HepG2 (cell line): ENCODE measurements around the gene KRTAP12-4. TPM values are rescaled to one million over a fixed set of nuclear protein-coding genes. Genes with fewer than 3 reads are reported as not detected.

Experiments used
- ATF7-NPFF ChIP-seq: sonication (generic); formaldehyde crosslinking; IDR thresholded peaks from 2 replicates; pipeline ENCODE4 v1.8.1; 2023; ENCODE audit warnings: mild to moderate bottlenecking, low read depth, missing genetic modification reagents, moderate library complexity
- CENPX ChIP-seq: sonication (generic); formaldehyde crosslinking; IDR thresholded peaks from 2 replicates; pipeline ENCODE4 v1.9.0; 2021; ENCODE audit warnings: mild to moderate bottlenecking, missing genetic modification reagents, moderate library complexity
- CSRNP1 ChIP-seq: sonication (generic); formaldehyde crosslinking; IDR thresholded peaks from 2 replicates; pipeline ENCODE4 v1.8.1; 2023; ENCODE audit warnings: mild to moderate bottlenecking, missing genetic modification reagents
- GATAD2A ChIP-seq: IDR thresholded peaks from 2 replicates; pipeline ENCODE4 v1.6.1; 2016
- HMGA1 ChIP-seq: sonication (generic); formaldehyde crosslinking; conservative IDR thresholded peaks from 2 replicates; pipeline ENCODE4 v1.4.0; 2020; ENCODE audit warnings: missing genetic modification reagents
- HNF4G ChIP-seq, 2 experiments: sonication (generic) in 1 of 2; formaldehyde crosslinking in 1 of 2; IDR thresholded peaks; 2 replicates each; pipeline versions ENCODE4 v1.4.0 to v1.6.1; 2011 to 2020; ENCODE audit warnings: borderline replicate concordance in 2 of 2, low read depth in 2 of 2, mild to moderate bottlenecking in 2 of 2, low read length in 1 of 2, missing genetic modification reagents in 1 of 2, moderate library complexity in 1 of 2
- MTA1 ChIP-seq: sonication (generic); formaldehyde crosslinking; IDR thresholded peaks from 2 replicates; pipeline ENCODE4 v1.4.0; 2020; ENCODE audit warnings: missing genetic modification reagents, mild to moderate bottlenecking, borderline replicate concordance
- NCOA1 ChIP-seq: sonication (generic); formaldehyde crosslinking; IDR thresholded peaks from 2 replicates; pipeline ENCODE4 v1.9.0; 2021; ENCODE audit warnings: missing genetic modification reagents
- PBX2 ChIP-seq: IDR thresholded peaks from 2 replicates; pipeline ENCODE4 v1.6.1; 2016; ENCODE audit warnings: control low read depth
- RXRB ChIP-seq: IDR thresholded peaks from 2 replicates; pipeline ENCODE4 v1.6.1; 2016; ENCODE audit warnings: borderline replicate concordance, missing genetic modification reagents, missing compliant biosample characterization
- TBX3 ChIP-seq: fragments of 450-650 bp; IDR thresholded peaks from 2 replicates; pipeline ENCODE4 v1.6.1; 2017; ENCODE audit warnings: antibody characterized with exemption, mild to moderate bottlenecking, inconsistent platforms, borderline replicate concordance
- TFDP1 ChIP-seq: IDR thresholded peaks from 2 replicates; pipeline ENCODE4 v1.6.1; 2016; ENCODE audit warnings: missing compliant biosample characterization, missing genetic modification reagents, borderline replicate concordance
- TOE1 ChIP-seq: sonication (generic); formaldehyde crosslinking; IDR thresholded peaks from 2 replicates; pipeline ENCODE4 v1.4.0; 2020; ENCODE audit warnings: mild to moderate bottlenecking, missing genetic modification reagents
- TRIM24 ChIP-seq: sonication (generic); formaldehyde crosslinking; IDR thresholded peaks from 2 replicates; pipeline ENCODE4 v1.8.0; 2022; ENCODE audit warnings: mild to moderate bottlenecking, missing genetic modification reagents
- XBP1 ChIP-seq: sonication (generic); formaldehyde crosslinking; IDR thresholded peaks from 2 replicates; pipeline ENCODE4 v1.5.0; 2020; ENCODE audit warnings: missing genetic modification reagents
- ZBTB33 ChIP-seq: sonication (generic); formaldehyde crosslinking; IDR thresholded peaks from 2 replicates; pipeline ENCODE4 v1.4.0; 2020; ENCODE audit warnings: missing genetic modification reagents
- ZBTB8A ChIP-seq: sonication (generic); formaldehyde crosslinking; IDR thresholded peaks from 2 replicates; pipeline ENCODE4 v1.4.0; 2020; ENCODE audit warnings: mild to moderate bottlenecking, low read depth, missing genetic modification reagents, borderline replicate concordance
- ZNF513 ChIP-seq: sonication (generic); formaldehyde crosslinking; conservative IDR thresholded peaks from 2 replicates; pipeline ENCODE4 v1.5.0; 2020; ENCODE audit warnings: missing genetic modification reagents
- ZNF558 ChIP-seq: sonication (generic); formaldehyde crosslinking; IDR thresholded peaks from 2 replicates; pipeline ENCODE4 v1.9.0; 2022; ENCODE audit warnings: mild to moderate bottlenecking, missing genetic modification reagents, borderline replicate concordance
- ZNF75D ChIP-seq: sonication (generic); formaldehyde crosslinking; IDR thresholded peaks from 2 replicates; pipeline ENCODE4 v1.8.1; 2023; ENCODE audit warnings: missing genetic modification reagents, mild to moderate bottlenecking, borderline replicate concordance
- polyA plus RNA-seq, 8 experiments: library from polyadenylated mRNA; depleted of rRNA in 3 of 8; stranded (reverse) in 7 of 8; unstranded in 1 of 8; fragments of >200 nt; fragmentation: Illumina TruSeq in 4 of 8; extraction: Trizol in 4 of 8; gene quantifications; 2 replicates each; pipeline versions ENCODE4 v1.2.1 to v1.2.3, GENCODE V29; 2011 to 2016; ENCODE audit warnings: low read depth in 4 of 8, missing spikeins in 1 of 8, mixed read lengths in 1 of 8; ENCODE audit not compliant: insufficient read depth in 1 of 8
- total RNA-seq, 5 experiments: library from RNA; depleted of rRNA; stranded (reverse); fragments of >200 nt; fragmentation: Illumina TruSeq; extraction: Trizol; gene quantifications; 2 replicates each; pipeline ENCODE4 v1.2.3, GENCODE V29; 2016; ENCODE audit warnings: low read depth in 1 of 5

Gene KRTAP12-4
- total and polyA plus RNA-seq, 2 of the 13 experiments (the other 11 are each of a cell fraction or from before 2014, with no cell fraction given), result not detected

GRCh38 chr21:44700101-44701022 lies 45.9 kb upstream of the KRTAP12-4 start (continued):
- TF ChIP-seq TOE1, result no peak
- no peak for TF ChIP-seq PBX2
- no peak for TF ChIP-seq ZNF75D
- peak; percentile 91 for TF ChIP-seq RXRB (CRISPR knock-in tag)
- TF ChIP-seq CENPX, result no peak
- TF ChIP-seq ZBTB8A (CRISPR knock-in tag), result no peak
- peak; percentile 55; the same call in 1 of the 2 replicates for TF ChIP-seq NCOA1 (CRISPR knock-in tag)
- no peak for TF ChIP-seq ZNF558
- TF ChIP-seq MTA1 (CRISPR knock-in tag), result 0 out of 2 replicates have a peak, but pooled peaks have one; percentile 52
- TF ChIP-seq CSRNP1 (CRISPR knock-in tag), result no peak
- no peak for TF ChIP-seq HMGA1 (CRISPR knock-in tag)
- peak; percentile 80 for TF ChIP-seq GATAD2A (CRISPR knock-in tag)
- TF ChIP-seq TFDP1 (CRISPR knock-in tag), result peak; percentile 68; the same call in 1 of the 2 replicates
- peak; percentile 44; the same call in 1 of the 2 replicates for TF ChIP-seq HNF4G (IDR thresholded peaks at IDR 0.05; ENCODE audit: borderline replicate concordance, low read depth, low read length)
- TF ChIP-seq HNF4G (CRISPR knock-in tag; IDR thresholded peaks at IDR 0.05; ENCODE audit: borderline replicate concordance, low read depth), result peak; percentile 86; the same call in 1 of the 2 replicates
- no peak for TF ChIP-seq TRIM24 (CRISPR knock-in tag)
- no peak for TF ChIP-seq TBX3
- no peak for TF ChIP-seq ZBTB33 (CRISPR knock-in tag)
- TF ChIP-seq XBP1, result no peak
- TF ChIP-seq ZNF513 (CRISPR knock-in tag), result no peak
- TF ChIP-seq ATF7-NPFF, result no peak
